Measurements from ENCODE around the gene CCM2L. TPM values are rescaled to one million over a fixed set of nuclear protein-coding genes. Genes with fewer than 3 reads are reported as not detected.

The CCM2L gene
- total and polyA plus RNA-seq, 2 experiments from 2014 or later, result 4.9 to 13.3 TPM

- peaks cover 8% of the 10 kb centered on the region for H3K4me1 Mint-ChIP-seq
- no peak overlapping the region for H2AFZ ChIP-seq
- H3K4me3 ChIP-seq, result no peak overlapping the region
- peaks cover 3% of the 10 kb centered on the region for H3K9me3 Mint-ChIP-seq
- 0 out of 2 replicates have a peak, but pooled peaks cover 4% of the 10 kb centered on the region for H3F3A ChIP-seq (replicated peaks; ENCODE audit: low read depth)
- H3K4me3 Mint-ChIP-seq, result no peak overlapping the region
- no peak overlapping the region for H3K4me2 ChIP-seq
- H4K20me1 ChIP-seq (replicated peaks; ENCODE audit: insufficient read depth), result peaks cover 3% of the 10 kb centered on the region; the same call in 1 of the 2 replicates
- no peaks in the 10 kb centered on the region for H3K36me3 ChIP-seq (ENCODE audit: insufficient read depth)
- no peak for DNase-seq (ENCODE audit: low spot score)
- H3K36me3 Mint-ChIP-seq (ENCODE audit: low read depth), result no peaks in the 10 kb centered on the region; the same call in 2 of the 3 replicates
- H3K79me2 ChIP-seq (replicated peaks; ENCODE audit: insufficient read depth), result no peaks in the 10 kb centered on the region
- H3K27me3 ChIP-seq (ENCODE audit: insufficient read depth), result peaks cover 24% of the 10 kb centered on the region
- no peak for TF ChIP-seq CTCF (conservative IDR thresholded peaks at IDR 0.05; ENCODE audit: low read depth in 2 of 2)
- no peak for TF ChIP-seq ETS1 (IDR thresholded peaks at IDR 0.05)
- TF ChIP-seq EZH2phosphoT487 (IDR thresholded peaks at IDR 0.05; ENCODE audit: unreplicated experiment), result no peak
- TF ChIP-seq STAT1 (IDR thresholded peaks at IDR 0.05; ENCODE audit: unreplicated experiment), result no peak
- TF ChIP-seq CREB1 (CRISPR knock-in tag; IDR thresholded peaks at IDR 0.05; ENCODE audit: low read depth), result no peak
- no peak for TF ChIP-seq JUNB (IDR thresholded peaks at IDR 0.05; ENCODE audit: unreplicated experiment)
- no peak for TF ChIP-seq REST (IDR thresholded peaks at IDR 0.05; ENCODE audit: unreplicated experiment)
- H3K27ac Mint-ChIP-seq, result no peak overlapping the region
- H3K27ac ChIP-seq (ENCODE audit: low read depth), result no peak overlapping the region
- no peak for ATAC-seq
- peaks cover 10% of the 10 kb centered on the region for H3K27me3 Mint-ChIP-seq (ENCODE audit: insufficient read depth, low read depth, poor library complexity)
- H3K9me2 ChIP-seq (ENCODE audit: insufficient read depth), result no peaks in the 10 kb centered on the region
- peaks cover 12% of the 10 kb centered on the region for H3K4me1 ChIP-seq (ENCODE audit: insufficient read depth)
These were observed 35.8 kb downstream of the CCM2L start for GRCh38 chr20:32045999-32046398.

- no peak for ATAC-seq
- no peaks in the 10 kb centered on the region for H3K79me2 ChIP-seq (replicated peaks; ENCODE audit: insufficient read depth)
- no peak for DNase-seq (ENCODE audit: low spot score)
- peaks cover 18% of the 10 kb centered on the region for H3K4me1 ChIP-seq (ENCODE audit: insufficient read depth)
- TF ChIP-seq NANOG (IDR thresholded peaks at IDR 0.05; ENCODE audit: borderline replicate concordance), result no peak
- peaks cover 37% of the 10 kb centered on the region for H3K27me3 Mint-ChIP-seq (ENCODE audit: insufficient read depth, low read depth, poor library complexity)
- peaks cover 17% of the 10 kb centered on the region; the same call in 2 of the 3 replicates for H3K4me1 Mint-ChIP-seq
- H3K27me3 ChIP-seq (ENCODE audit: insufficient read depth), result peaks cover 58% of the 10 kb centered on the region
- H2AFZ ChIP-seq, result no peak overlapping the region
- 0 out of 2 replicates have a peak, but pooled peaks cover 10% of the 10 kb centered on the region for H3F3A ChIP-seq (replicated peaks; ENCODE audit: low read depth)
- H4K20me1 ChIP-seq (replicated peaks; ENCODE audit: insufficient read depth), result peaks cover 3% of the 10 kb centered on the region; the same call in 1 of the 2 replicates
- H3K27ac Mint-ChIP-seq, result no peak overlapping the region
- H3K36me3 ChIP-seq (ENCODE audit: insufficient read depth), result no peaks in the 10 kb centered on the region
- H3K4me3 Mint-ChIP-seq, result no peak overlapping the region
- H3K9me2 ChIP-seq (ENCODE audit: insufficient read depth), result no peaks in the 10 kb centered on the region
- H3K4me2 ChIP-seq, result no peak overlapping the region
- H3K27ac ChIP-seq (ENCODE audit: low read depth), result no peak overlapping the region
- no peaks in the 10 kb centered on the region; the same call in 2 of the 3 replicates for H3K36me3 Mint-ChIP-seq (ENCODE audit: low read depth)
- no peak overlapping the region for H3K4me3 ChIP-seq
- H3K9me3 Mint-ChIP-seq, result peaks cover 14% of the 10 kb centered on the region; the same call in 2 of the 3 replicates
These were observed 40.1 kb downstream of the CCM2L start for GRCh38 chr20:32050324-32050841.
